NOMO-1 (cell line): ENCODE data around the gene RUSF1.
"Not testable (repeated sequence)": the region's sequence is repeated elsewhere in the genome, so short reads cannot be mapped to it uniquely, and the experiment has no call there.

ENCODE experiments used
- DNase-seq, 2 experiments: peaks; one replicate each; lab custom pipeline; 2025; ENCODE audit not compliant: unreplicated experiment in 2 of 2; lab: John Stamatoyannopoulos, UW

RUSF1 gene

DNA sequence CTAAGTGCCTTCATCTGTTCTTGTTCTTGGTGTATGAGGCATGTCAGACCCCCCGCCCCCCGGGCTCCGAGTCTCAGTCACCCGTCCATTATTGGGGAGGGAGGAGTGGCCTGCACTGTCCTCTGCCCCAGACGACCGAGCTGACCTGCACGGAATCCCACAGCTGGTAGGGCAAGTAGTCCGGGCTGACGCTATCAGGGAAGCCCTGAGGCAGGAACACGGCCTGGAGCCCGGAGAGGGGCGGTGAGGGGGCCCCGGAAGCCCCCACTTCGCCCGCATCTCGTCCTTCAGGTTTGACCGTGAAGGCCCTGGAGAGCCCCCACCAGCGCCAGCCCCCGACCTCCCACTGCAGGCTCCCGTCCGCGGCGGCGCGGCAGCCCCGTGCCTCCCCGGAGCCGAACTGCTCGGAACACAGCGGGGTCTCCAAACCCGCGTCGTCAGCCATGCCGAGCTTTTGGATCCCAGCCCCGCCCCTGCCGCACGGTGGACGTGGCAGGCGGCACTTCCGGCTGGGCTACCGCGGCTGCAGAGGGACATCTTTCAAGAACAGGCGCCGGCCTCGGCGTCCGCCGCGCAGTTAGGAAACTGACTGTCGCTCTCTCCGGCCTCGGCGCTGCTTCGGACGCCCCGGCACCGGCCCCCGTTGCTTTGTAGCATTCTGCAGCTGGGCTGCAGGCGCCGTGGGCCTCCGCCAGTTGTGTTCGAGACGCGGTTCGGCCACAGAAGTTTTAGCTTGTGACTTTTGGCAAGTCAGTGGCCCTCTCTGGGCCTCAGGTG, at the start of gene RUSF1:
Gene RUSF1, minus strand, starts transcription at position 463 of the 777 bp plus-strand sequence. Its CDS starts 18 bp downstream, at position 445.
- peak; percentile 77 to 81 for DNase-seq

- DNase-seq, result no peak
Measured at GRCh38 chr16:31542763-31543162, 34.6 kb upstream of the RUSF1 start.

DNA sequence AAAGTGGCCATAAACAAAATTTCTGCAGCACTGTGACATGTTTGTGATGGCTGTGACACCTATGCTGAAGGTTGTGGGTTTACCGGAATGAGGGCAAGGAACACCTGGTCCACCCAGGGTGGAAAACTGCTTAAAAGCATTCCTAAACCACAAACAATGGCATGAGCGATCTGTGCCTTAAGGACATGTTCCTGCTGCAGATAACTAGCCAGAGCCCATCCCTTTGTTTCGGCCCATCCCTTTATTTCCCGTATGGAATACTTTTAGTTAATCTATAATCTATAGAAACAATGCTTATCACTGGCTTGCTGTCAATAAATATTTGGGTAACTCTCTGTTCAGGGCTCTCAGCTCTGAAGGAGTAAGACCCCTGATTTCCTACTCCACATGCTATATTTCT, 31.6 kb upstream of the RUSF1 start:
- DNase-seq, result not testable (repeated sequence)

DNA sequence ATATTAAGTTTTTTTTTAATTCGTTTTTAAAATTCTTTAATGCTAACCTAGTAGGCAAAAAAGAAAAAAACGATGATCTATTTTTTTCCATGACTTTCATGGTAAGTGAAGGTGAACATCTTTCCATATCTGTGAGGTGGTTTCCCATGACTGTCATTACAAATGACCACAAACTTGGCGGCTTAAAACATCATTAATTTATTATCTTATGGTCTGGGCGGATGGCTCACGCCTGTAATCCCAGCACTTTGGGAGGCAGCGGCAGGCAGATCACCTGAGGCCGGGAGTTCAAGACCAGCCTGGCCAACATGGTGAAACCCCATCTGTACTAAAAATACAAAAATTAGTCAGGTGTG, 30.0 kb upstream of the RUSF1 start:
- DNase-seq, result not testable (repeated sequence)

DNA sequence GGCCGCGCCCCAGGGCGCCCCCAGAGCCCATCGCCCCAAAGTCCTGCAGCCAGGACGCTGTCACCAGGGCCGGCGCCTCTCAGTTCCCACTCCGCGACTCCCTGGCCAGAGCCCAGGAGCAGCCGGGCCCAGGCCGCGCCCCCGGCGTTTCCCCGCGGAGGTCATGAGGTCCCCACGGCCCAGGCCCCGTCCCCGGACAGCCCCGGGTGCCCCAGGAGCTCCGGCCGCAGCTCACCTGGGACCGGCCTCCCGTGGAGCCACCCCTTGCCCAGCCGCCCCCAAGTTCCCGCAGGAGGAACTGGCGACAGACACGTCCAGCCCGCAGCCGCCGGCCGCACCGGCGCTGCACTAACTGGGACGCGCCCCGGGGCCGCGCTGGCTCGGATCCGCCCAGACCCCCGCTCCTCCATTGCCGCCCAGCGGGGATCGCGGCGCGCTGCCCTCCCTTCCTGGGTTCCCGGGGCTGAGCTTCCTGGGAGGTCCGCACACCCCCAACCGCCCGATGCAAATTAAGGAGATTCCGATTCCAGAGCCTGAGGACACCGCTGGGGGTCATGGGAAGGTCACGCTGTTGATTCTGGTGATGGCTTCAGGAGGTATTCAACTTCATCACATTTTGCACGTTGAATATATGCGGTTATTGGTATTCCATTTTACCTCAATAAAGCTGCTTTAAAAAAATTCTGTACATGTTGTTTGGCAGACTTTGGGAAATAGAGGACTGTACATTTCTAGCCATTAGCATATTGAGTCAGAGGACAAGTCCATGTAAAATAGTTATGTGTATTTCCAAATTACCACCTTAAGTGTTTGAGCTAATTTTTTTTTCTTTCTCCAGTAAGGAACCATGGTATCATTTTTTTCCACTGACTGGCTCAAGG, 29.4 kb upstream of the RUSF1 start:
- no peak for DNase-seq

DNA sequence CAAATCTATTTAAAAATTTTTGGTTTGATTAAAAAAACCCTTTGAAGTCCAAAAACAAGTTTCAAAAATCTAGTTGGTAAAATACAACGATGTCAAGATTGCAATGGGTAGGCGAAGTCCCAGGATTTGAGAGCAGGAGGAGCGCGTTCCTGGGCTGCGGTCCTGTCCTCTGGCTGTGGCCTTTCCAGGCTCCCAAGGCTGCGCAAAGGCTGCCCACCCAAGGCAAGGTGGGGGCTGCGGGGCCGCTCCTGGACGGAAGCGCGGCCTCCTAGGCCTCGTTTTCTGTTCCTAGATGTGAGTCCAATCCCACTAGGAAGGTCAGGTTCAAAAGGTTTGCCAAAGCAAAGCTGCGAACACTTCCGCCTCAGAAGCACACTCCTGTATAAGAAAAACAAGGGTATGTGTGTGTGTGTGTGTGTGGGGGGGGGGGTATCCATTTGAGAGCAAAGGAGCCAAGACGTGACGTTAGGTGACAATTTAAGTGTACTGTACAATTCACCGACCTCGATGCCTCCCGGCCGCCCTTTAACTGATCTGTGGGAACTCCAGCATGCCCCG, 28.7 kb upstream of the RUSF1 start:
- DNase-seq, result no peak

GRCh38 chr16:31535737-31536136, 27.5 kb upstream of the RUSF1 start:
- DNase-seq, result no peak

- no peak for DNase-seq
Measured at GRCh38 chr16:31532896-31533295, 24.7 kb upstream of the RUSF1 start.

DNA sequence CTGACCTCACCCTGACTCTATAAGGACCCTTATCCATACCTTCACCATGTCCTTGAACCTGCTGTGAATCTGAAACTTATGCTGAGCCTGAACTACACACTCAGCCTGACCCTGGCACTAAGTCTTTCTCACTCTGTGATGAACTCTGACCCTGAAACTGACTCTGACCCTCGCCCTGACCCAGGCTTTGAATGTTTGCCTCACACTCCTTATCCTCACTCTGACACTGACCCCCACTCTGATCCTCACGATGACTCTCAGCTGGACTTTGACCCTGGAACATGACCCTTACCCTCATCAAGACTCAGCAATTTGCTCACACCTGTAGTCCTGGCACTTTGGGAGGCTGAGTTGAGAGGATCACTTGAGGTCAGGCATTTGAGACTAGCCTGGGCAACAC, 23.9 kb upstream of the RUSF1 start:
- DNase-seq, result no peak

GRCh38 chr16:31531096-31531495, 22.9 kb upstream of the RUSF1 start:
- DNase-seq, result no peak

DNA sequence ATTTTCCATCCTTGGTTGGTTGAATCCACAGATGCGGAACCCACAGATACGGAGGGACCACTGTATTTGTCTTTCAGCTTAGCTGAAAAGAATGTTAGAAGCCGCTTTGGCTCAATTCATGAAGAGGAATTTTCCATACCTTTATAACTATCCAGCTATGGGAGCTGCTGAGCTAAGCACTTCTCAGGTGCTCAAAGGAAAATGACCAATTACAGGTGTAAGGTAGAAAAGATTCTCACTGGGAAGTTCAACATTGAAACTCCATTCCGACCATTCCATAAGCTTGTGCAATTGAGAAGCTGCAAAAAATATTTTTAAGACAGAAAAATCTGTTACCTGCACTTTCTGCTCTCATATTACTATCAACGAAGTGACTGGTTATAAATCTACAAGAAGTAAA, 22.2 kb upstream of the RUSF1 start:
- DNase-seq, result no peak

DNA sequence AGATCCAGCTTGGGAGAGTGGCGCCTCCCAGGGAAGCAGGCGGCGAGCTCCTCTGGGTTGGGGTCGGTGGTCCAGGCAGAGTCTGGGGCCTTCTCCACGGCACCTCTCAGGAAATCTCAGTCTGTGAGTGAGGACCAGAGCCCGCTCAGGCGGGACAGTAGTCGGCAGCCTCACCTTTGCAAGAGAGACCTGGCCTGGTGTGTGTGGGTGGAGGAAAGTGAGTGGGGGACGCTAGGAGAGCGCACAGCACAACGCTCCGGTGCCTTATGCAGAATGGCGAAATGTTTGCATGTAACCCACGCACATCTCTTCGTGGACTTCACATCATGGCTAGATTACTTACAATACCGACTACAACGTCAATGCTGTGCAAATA, 21.7 kb upstream of the RUSF1 start:
- no peak for DNase-seq

DNA sequence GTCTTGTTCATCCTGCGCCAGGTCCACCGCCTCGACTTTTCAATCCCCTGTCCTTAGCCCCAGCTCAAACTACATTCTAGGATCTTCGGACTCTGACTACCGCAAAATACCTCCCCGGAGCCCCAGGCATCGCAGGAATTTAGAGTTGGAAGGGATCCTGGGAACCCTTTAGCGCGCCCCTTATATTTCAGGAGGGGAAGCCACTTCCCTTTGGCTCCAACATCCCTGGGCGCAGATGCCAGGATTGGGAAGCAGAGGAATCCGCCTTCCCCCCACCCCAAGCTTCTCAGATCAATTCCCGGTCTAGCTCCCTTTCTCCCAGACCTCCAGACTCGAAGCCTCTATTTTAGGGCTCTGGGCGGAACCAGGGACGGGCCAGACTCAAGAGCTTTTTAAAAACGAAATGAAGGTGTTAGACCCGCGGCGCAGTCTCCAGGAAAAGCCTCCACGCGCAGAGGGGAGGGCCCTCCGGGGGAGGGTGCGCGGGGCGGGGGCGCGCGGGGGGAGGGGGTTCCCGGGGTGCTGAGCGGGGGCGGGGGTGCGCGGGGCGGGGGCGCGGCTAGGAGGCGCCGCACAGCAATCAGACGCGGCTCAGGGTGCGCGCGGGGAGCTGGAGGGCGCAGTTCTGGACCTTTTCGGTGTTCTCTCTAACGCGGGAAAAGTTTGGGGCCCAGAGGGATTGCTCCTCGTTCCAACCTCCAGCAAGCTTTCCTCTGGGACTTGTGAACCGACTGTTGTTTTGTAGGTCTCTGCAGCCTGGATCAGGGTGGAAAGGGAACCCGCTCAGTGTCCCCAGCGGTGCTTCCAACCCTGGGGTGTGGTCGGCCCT, 21.1 kb upstream of the RUSF1 start:
- no peak for DNase-seq

DNA sequence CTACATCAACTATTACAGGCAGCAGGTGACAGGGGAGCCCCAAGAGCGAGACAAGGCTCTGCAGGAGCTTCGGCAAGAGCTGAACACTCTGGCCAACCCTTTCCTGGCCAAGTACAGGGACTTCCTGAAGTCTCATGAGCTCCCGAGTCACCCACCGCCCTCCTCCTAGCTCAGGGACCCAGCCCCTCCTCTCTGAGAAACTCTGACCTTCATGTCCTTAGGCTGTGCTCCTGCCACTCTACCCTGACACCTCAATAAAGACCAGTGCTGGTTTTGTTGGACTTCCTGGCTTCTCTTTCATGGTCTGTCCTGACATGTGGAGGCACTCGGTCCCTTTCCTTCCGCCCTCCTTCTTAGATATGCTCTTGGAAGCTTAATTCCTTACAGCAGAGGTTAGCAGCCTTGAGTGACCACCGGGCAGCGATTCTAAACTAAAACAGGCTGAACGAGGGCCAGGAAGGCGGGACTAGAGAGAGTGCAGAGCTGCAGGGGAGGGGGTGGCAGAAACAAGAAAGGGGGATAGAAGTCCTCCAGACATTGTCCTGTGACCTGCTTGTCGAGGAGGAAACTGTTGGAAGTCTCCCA, 20.4 kb upstream of the RUSF1 start:
- DNase-seq, result no peak

GRCh38 chr16:31527734-31528274, 19.6 kb upstream of the RUSF1 start, which contains the start of gene AHSP:
TSS of gene AHSP (plus strand) at chr16:31527900. CDS start at chr16:31528140, 240 bp downstream.
- DNase-seq, result no peak

GRCh38 chr16:31525113-31525512, 16.9 kb upstream of the RUSF1 start:
- no peak for DNase-seq

DNA sequence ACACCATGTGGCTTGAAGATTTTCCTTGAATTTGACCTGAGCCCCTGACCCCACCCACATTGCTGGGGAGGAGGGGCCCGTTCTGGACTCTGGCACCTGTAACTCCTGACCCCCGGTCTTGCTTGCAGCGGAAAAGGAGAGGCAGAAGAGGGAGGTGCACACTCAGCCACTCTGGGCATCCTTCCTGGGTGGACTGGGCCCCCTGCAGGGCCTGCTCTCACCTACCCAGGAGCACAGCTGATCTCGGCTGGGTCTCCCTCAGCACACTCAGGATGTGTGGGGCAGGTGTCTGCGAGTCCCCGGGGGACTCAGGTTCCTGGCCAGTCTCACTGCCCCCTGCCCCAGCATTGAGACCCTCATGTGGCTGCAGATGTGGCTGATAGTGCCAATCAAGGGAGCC, 15.6 kb upstream of the RUSF1 start:
- not testable (repeated sequence) for DNase-seq

GRCh38 chr16:31522071-31522470, 13.9 kb upstream of the RUSF1 start:
- DNase-seq, result no peak

DNA sequence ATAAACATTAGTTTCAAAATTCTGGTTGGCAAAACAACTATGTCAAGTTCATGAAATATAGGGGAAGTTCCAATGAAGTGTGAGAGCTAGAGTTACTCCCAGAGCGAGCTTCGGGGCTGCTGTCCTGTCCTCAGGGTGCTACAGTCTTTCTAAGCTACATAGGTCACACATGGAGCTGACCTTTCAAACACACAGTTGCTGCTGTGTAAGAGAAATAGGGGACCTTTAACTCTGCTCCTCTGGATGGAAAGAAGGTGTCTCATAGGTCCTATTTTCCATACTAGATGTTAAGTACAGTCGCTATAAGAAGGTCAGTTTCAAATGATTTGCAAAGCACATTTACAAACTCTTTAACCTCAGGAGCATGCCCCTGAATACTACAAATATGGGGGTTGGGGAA, 13.2 kb upstream of the RUSF1 start:
- no peak for DNase-seq

DNA sequence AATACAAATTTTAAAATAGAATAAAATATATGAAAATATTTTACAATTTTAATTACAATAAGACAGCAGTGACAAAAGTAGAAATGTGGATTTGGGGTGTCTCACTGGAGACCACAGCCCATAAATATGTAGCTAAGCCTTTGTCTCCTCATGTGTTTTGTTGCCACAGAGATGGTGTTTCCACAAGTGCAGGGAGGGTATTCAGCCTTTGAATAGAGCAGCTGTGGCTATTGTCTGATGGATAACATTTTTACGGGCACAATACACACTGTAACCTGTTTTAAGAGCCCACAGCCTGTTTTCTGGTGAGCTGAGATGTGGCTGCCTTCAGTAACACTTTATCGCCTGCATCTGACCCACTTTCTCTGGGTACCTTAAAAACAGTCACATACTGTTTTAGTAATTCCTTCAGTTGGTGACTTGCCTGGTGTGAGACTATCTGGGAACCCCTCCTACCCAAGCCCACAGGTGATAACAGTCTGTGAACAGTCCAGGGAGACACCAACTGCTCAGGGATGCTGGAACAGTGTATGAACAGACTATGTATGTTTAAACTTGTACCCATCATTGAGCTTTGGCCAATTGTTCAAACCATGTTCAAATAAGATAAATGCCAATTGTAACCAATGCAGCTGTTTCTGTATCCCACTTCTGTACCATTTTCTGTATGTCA, 11.7 kb upstream of the RUSF1 start:
- no peak for DNase-seq
